Caki2 (cell line): ENCODE data around the gene INPP1. TPM values are rescaled to one million over a fixed set of nuclear protein-coding genes. Genes with fewer than 3 reads are reported as not detected.
"Not testable (repeated sequence)": the region's sequence is repeated elsewhere in the genome, so short reads cannot be mapped to it uniquely, and the experiment has no call there.

Experiments
- DNase-seq: peaks from one replicate; pipeline ENCODE4 v3.0.0-alpha.2; 2015; ENCODE audit warnings: low read depth
- in situ Hi-C: cut with HindIII; loops from 2 replicates; pipeline ENCODE4 v1.10.0; 2016; ENCODE audit warnings: low sequenced_read_pairs, low pct_unique_long_range_greater_than_20kb, mixed read lengths
- total RNA-seq: library from RNA; depleted of rRNA; stranded (reverse); fragments of >200 nt; shearing (Covaris generic); gene quantifications from 2 replicates; pipeline ENCODE4 v1.2.3, GENCODE V29; 2014; ENCODE audit warnings: low replicate concordance; rRNA removed

Gene INPP1, protein sequence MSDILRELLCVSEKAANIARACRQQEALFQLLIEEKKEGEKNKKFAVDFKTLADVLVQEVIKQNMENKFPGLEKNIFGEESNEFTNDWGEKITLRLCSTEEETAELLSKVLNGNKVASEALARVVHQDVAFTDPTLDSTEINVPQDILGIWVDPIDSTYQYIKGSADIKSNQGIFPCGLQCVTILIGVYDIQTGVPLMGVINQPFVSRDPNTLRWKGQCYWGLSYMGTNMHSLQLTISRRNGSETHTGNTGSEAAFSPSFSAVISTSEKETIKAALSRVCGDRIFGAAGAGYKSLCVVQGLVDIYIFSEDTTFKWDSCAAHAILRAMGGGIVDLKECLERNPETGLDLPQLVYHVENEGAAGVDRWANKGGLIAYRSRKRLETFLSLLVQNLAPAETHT
- total RNA-seq: 8.3 and 19.5 TPM in 2 replicates

DNA sequence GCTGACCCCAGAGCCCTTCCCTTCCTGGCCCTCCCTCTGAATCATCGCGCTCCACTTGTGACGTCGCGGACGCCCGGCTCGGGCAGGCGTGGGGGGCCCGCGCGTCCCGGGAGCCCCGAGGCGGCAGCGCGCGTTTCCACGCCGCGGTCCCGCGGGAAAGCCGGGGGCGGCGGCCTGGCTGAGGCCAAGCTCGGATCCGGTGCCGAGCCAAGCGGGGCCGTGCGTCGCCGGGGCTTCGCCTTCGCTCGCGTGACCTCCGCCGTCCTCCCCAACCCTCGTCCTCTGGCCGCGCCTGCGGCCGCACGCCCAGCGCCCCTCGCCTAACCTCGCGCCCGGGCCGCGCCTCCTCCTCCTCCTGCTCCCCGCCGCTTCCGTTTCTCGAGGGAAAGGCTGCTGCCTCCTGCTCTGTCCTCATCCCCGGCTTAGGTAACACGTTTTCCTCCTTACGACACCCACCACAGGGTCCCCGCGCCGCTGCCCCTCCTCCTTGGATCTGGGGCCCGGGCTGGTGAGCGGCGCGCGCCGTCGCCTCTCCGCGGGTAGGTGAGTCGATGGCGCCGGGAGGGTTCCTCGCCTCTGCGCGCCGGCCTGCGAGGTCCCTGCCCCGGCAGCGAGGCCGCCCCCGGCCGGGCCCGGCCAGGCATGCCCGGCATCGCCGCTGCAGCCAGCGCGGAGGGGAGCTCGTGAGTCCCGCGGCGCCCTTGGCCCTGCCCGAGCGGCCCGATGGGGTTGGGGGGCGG lies at the start of gene INPP1:
TSS of gene INPP1 (plus strand) at position 54 of the 740 bp plus-strand sequence. CDS start 16,514 bp downstream, outside the sequence.
- peak; percentile 76 for DNase-seq

DNA sequence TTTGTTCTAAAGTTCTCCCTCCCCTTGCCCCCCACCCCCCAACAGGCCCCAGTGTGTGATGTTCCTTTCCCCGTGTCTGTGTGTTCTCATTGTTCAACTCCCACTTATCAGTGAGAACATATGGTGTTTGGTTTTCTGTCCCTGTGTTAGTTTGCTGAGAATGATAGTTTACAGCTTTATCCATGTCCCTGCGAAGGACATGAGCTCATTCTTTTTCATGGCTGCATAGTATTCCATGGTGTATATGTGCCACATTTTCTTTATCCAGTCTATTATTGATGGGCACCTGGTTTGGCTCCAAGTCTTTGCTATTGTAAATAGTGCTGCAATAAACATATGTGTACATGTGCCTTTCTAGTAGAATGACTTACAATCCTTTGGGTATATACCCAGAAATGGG lies 45.5 kb upstream of the INPP1 start:
- in situ Hi-C loops, DNase-seq: not testable (repeated sequence)

More for the DNA sequence above, at the start of gene INPP1:
- in situ Hi-C loops: no loop called here

DNA sequence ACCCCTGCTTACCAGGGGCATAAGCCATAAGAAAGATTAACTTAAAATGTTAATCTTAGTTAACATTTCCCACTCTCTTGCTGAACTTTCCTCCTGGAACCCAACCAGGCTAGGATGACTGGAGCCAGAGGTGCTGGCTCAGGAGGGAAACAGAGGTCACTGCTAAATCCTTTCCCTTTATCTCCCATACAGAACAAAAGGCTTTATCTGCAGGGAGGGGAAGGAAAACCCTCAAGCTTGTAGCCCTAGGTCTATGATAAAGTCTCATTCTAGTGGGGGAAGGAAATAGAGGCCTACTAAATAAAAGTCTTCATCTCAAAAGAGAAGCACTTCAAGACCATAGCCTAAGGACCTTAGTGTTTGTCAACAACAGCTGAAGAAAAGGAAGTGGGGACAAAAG lies 42.4 kb upstream of the INPP1 start:
- no peak for DNase-seq
- in situ Hi-C loops: no loop called here

DNA sequence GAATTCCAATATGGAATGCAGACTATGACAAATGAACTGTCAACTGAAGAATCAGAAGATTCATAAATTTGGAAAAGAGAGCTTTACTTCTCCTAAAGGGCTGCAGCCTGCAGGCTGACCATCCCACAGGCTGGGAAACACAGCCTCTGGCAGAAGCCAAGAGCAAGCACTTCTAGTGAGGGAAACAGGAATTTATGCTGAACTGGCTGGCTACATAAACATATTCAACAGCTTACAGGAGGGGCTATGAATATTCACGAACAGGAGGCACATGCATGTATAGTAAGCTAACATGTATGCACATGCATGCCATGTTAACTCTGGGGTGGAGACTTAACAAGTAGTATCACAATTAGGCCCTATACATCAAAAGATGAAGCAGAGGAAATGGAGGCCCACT lies 41.3 kb upstream of the INPP1 start:
- no peak for DNase-seq
- in situ Hi-C loops: no loop called here

DNA sequence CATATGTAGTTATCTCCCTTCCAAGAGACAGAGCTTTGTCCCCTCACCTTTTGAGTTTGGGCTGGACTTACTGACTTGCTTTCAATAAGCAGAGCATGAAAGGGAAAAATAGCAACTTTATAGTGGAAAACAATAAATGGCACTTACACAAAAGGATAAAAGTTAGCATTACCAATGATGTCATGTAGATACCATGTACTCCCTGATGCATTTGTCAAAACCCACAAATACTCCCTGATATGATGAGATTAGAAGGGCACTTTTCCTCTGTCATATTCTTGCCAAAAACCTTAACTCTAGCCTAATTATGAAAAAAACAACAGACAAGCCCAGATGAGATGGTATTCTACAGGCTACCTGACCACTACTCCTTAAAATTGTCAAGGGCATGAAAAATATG lies 39.7 kb upstream of the INPP1 start:
- DNase-seq: no peak
- in situ Hi-C loops: no loop called here

DNA sequence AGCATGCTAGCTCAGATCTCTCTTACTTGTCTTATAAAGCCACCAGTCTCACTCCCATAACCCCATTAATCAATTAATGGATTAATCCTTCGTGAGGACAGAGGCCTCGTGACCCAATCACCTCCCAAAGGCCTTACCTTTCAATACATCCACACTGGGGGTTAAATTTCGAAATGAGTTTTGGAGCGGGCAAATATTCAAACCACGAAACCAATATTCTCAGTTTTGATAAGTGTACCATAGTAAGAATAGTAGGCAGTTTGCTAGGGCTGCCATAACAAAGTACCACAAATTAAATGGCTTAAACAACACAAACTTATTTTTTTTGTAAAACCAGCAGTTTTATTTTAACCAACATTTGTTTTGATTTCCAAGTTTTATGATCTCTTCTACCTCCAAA lies 39.0 kb upstream of the INPP1 start:
- in situ Hi-C loops: no loop called here

DNA sequence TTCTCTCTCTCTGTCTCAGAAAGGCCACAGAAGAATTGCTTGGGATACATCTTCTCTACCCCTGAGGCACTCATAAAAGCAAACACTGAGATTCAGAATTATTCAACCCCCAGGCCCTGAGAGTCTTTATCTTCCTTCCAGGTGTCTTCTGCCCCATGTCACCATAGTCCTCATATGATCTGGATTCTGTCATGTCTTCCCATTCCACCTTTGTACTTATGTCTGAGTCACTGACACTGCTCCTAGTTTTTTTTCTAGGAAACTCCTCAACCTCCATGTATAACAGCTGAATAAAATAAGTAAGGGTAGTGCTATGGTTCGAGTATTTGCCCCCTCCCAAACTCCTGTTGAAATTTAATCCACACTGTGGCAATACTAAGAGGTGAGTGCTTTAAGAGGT lies 35.4 kb upstream of the INPP1 start:
- no peak for DNase-seq
- in situ Hi-C loops: no loop called here

More for the DNA sequence above, 39.0 kb upstream of the INPP1 start:
- no peak for DNase-seq

DNA sequence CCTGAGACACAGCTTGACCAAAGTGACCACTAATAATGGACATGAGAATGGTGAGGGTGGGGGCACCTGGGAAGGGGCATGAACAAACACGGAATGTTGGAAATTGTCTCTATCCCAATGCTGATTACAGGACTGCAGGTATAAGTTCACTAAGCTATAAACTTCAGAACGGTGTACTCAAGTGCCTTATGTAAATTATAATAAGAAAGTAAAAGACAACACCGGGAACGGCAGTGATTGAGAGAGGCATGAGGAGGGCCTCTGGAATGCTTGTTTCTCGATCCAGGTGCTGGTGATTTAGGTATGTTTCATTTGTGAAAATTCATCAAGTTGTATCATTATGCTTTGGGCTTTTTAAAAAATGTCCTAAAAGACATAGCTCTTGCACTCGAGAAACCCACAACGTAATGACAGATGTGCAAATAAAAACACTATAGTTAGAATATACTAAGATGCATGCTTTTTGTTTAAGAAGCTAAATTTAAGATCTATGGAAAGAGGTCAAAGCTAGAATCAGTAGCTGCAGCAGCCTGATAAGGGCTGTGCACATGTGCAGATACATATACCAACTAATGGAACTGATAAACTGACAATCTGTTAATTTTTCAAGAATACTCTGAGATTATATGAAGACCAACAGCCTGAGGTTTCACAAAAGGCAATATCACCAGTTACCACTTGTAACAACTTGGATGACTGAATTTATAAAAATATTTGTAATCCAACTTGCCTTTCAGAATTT lies 31.3 kb upstream of the INPP1 start:
- in situ Hi-C loops: no loop called here
- DNase-seq: no peak

DNA sequence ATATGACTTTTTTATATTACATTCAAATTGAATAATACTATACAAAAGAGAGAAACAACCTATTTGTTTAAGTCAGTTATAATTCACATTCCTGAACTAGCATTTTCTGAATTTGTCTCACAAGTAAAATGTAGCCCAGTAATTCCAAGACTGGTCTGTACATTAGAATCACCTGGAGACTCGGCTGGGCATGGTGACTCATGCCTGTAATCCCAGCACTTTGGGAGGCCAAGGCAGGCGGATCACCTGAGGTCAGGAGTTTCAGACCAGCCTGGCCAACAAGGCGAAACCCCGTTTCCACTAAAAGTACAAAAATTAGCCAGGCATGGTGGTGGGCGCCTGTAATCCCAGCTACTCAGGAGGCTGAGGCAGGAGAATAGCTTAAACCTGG lies 30.8 kb upstream of the INPP1 start:
- DNase-seq, in situ Hi-C loops: not testable (repeated sequence)

DNA sequence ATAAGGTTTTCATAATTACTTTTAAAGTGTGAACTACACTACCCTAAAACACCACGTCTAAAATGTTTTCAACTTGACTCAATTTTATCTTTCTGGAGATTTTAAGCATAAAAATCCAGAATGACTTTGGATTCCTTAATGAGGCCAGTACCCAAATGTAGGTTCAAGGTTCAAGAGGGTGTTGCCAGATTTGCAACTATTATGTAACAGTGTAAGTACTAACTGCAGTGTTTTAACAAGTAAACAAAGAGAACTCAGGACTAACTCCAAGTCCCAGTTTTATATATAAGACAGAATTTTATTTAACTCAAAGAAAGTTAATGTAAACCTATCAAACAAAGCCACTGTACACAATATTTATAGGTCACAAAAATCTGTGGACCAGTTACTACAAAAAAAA lies 29.5 kb upstream of the INPP1 start:
- DNase-seq: no peak
- in situ Hi-C loops: no loop called here

DNA sequence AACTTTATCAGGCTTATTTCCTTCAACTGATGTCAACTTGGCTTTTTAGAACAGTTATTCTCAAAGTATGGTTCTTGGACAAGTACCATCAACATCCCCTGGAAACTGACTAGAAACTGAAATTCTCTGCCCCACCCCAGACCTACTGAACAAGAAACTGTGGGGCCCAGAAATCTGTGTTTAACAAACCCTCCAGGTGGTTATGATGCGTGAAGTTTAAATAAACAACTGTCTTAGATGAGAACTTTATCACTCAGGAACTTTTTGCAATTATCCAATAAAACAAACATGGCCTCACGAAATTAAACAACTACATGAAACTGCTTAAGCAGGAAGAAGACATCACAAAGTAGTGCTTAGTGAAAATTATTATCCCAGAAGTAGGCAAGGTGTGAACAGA lies 28.1 kb upstream of the INPP1 start:
- in situ Hi-C loops: no loop called here
- DNase-seq: peak; percentile 10

DNA sequence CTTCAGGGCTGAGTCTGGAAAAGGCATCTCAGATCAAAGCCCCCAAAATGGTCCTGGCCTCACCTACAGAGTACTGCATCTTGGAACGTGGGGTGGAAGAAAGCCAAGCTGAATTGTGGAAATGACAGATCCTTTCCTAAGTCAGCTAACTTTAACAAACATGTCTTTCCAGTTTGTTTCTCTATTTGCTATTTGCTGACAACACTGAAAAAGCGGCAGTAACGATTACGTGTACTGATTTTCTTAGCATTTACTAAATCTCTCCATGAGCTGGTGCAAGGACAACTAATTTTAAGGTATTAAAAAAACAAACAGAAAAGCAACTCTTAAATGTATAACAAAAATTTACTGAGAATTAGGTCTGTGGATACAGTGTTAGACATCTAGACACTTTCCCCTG lies 24.9 kb upstream of the INPP1 start:
- no peak for DNase-seq
- in situ Hi-C loops: no loop called here

DNA sequence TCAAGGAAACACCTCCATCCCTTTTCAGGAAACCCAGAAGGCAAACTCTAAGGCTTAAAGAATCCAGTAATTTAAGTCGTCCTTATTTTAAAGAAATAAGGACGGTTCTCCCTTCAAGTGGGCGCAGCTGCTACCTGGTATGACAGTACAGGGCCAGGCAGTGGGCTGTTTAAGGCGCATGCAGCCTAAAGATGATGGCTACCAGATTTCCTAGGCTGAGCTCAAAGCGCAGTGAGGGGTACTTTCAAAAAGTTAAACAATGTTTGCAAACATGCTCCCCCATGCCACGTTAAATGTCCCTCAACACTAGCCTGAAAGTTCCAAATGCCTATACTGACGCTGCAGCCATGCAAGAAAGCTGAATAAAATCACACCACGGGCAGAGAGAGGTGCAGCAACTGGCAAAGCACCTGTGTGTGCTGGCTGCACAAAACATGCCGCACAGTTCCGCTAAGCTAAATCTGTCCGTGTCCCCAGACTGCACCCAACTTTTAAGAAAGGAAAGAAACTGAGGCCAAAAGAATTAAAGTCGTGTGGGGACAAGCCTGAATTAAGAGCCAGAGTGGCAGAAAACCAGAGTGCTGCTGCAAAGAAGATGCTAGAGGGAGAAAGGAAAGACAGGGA lies 24.3 kb upstream of the INPP1 start:
- peak; percentile 10 for DNase-seq
- in situ Hi-C loops: no loop called here

DNA sequence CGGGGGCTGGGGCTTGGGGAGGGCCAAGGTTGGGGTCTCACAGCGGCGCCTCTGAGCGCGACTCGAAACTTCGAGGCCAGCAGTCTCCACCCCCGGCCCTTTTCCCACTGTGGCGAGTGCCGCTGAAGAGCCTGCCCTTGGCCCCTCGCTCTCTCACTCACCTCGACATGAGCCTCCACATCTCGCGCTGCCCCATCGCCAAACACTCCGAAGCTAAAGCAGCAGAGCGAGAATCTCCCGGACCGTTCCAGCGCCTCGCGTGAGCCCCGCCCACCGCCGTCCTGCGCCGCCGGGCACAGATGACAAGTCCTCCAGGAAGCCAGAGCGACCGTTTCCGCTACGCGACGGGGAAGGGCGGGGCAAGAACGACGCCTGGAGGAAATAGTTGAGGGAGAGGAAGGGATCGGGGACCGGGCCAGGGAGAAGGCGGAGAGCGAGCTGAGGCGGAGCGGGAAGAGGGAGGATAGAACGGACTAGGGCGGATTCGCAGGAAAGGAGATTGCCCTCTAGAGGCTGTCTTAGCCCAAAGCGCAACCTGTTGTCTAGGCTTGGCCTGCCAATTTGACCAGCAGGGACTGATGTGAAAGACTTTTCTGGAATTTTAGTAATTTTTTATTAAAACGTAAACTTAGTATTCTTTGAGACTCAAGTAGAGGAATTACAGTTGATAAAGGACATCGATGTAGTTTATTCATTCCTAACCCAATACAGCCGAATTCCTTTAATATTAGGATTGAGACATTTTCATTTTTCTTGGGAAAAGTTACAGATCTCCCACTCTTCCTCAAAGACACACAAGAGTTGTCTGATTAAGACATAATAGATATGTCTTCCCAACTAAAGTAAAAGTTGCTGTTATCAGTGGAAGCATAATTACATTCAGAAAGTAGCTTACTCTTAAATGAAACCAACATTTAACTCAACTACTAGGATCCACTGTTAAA lies 23.6 kb upstream of the INPP1 start, which contains the start of gene HIBCH:
TSS of gene HIBCH (minus strand) at position 272 of the 944 bp plus-strand sequence. CDS start at position 196, 76 bp downstream.
- in situ Hi-C loops: no loop called here

DNA sequence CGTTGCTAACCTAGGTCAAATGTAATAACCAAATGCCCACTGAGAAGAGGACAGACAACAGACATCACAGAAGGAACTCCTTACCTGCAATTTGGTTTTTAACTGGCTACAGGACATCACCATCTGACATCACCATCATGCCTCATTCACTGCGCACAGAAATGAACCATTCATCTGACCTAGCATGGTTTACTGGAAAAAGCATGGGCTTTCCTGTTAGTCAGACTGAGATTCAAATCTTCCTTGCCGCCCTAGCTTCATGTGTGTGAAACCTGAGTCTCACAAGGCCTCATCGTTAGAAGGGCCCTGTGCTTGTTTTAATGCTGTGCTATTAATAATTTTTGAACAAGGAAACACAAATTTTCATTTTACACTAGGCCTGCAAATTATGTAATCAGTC lies 22.7 kb upstream of the INPP1 start:
- in situ Hi-C loops: no loop called here
- no peak for DNase-seq

More for the DNA sequence above, 23.6 kb upstream of the INPP1 start, which contains the start of gene HIBCH:
- peak; percentile 99 for DNase-seq

DNA sequence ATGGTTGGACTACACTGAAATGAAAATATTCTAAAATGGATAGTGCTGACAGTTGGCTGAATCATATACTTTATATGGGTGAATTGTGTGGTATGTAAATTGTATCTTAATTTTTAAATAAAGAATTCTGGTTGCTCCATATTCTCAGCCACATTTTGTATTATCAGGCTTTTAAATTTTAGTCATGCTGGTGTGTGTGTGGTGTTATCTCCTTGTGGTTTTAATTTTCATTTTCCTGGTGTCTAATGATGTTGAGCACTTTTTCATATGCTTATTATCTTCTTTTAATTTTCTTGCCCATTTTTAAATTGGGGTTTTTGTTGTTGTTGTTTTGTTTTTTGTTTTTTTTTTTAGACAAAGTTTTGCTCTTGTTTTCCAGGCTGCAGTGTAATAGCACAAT lies 20.0 kb upstream of the INPP1 start:
- in situ Hi-C loops: no loop called here
- DNase-seq: no peak

DNA sequence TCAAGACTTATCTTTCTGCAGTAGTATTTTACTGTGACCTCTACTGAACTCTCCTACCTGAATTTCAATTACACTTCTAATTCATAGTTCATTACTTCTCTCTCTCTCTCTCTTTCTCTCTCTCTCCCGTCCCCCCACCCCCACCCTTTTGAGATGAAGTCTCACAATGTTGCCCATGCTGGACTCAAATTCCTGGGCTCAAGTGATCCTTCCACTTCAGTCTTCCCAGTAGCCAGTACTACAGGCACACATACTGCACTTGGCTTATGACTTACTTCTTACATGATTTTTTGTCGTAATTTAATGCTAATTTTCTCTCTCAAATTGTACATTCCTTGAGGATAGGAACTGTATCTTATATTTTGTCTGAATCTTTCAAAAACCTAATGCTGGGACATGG lies 17.8 kb upstream of the INPP1 start:
- in situ Hi-C loops: no loop called here

More for the DNA sequence above, 17.8 kb upstream of the INPP1 start:
- DNase-seq: no peak
